ENCODE results near the gene NCS1. TPM values are rescaled to one million over a fixed set of nuclear protein-coding genes. Genes with fewer than 3 reads are reported as not detected.

NCS1 gene
- total RNA-seq, 1 donor from 2014 or later = 312 TPM

DNA sequence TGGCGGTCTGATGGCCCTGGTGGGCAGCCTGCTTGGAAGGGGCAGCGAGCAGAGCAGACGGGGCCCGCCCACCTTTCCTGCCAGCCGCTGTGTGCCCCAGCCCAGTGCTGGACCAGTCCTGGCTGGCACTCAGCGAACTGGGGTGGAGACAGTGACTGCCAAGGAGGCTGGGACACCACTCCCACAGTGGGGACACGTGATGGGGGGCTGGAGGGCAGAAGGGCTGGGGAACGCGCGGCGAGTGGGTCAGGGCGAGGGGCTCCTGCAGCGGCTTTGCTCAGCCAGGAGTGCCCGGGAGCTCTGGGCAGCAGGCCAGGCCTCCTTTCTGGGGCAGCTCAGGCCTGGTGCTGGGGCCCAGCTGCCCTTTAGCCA is 19.5 kb downstream of the NCS1 start:
- no peak overlapping the region for H3K27ac Mint-ChIP-seq (ENCODE audit: unreplicated experiment)
- DNase-seq = peak; percentile 16
- H3K9me3 Mint-ChIP-seq (ENCODE audit: unreplicated experiment) = peaks cover 13% of the 10 kb centered on the region
- peaks cover 14% of the 10 kb centered on the region for H3K27me3 Mint-ChIP-seq (ENCODE audit: unreplicated experiment)
- no peak overlapping the region for H3K4me3 Mint-ChIP-seq (ENCODE audit: unreplicated experiment)
- no peaks in the 10 kb centered on the region for H3K36me3 Mint-ChIP-seq (ENCODE audit: unreplicated experiment)
- H3K4me1 Mint-ChIP-seq (ENCODE audit: low read depth, unreplicated experiment) = peaks cover 39% of the 10 kb centered on the region
- TF ChIP-seq, protein P1, sequence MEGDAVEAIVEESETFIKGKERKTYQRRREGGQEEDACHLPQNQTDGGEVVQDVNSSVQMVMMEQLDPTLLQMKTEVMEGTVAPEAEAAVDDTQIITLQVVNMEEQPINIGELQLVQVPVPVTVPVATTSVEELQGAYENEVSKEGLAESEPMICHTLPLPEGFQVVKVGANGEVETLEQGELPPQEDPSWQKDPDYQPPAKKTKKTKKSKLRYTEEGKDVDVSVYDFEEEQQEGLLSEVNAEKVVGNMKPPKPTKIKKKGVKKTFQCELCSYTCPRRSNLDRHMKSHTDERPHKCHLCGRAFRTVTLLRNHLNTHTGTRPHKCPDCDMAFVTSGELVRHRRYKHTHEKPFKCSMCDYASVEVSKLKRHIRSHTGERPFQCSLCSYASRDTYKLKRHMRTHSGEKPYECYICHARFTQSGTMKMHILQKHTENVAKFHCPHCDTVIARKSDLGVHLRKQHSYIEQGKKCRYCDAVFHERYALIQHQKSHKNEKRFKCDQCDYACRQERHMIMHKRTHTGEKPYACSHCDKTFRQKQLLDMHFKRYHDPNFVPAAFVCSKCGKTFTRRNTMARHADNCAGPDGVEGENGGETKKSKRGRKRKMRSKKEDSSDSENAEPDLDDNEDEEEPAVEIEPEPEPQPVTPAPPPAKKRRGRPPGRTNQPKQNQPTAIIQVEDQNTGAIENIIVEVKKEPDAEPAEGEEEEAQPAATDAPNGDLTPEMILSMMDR (IDR thresholded peaks at IDR 0.05; ENCODE audit: partially characterized antibody, unreplicated experiment) = no peak

DNA sequence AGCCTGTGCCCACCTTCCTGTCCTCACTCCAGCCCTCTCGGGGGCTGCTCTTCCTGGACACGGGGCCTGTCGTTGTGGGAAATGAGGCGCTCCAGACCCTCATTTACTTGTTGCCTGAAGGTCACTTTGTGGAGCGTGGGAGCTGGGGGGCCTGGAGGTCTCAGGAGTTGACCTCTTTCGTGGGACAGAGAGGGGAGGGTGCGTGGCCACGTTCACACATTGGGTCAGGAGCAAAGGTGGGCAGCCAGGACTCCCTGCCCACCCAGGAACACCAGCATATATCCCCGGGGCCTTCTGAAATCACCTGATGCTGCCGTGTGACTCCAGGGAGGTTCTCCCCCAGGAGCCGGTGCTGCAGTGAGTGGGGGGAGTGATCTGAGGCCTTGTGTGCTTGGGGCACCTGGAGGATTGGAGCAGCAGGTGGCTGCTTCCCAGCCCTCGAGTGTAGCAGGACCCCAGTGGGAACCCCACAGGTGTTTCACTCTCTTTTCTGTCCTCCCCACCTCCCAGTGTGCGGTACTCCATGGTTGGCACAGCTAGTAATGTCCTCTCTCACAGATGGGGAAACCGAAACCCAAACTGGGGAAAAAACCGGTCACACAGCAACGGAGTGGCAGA is 20.3 kb downstream of the NCS1 start:
- H3K27me3 Mint-ChIP-seq (ENCODE audit: unreplicated experiment) = peaks cover 17% of the 10 kb centered on the region
- peaks cover 13% of the 10 kb centered on the region for H3K9me3 Mint-ChIP-seq (ENCODE audit: unreplicated experiment)
- H3K36me3 Mint-ChIP-seq (ENCODE audit: unreplicated experiment) = no peaks in the 10 kb centered on the region
- H3K4me1 Mint-ChIP-seq (ENCODE audit: low read depth, unreplicated experiment) = peaks cover 40% of the 10 kb centered on the region
- H3K27ac Mint-ChIP-seq (ENCODE audit: unreplicated experiment) = no peak overlapping the region
- TF ChIP-seq, protein P1 (IDR thresholded peaks at IDR 0.05; ENCODE audit: partially characterized antibody, unreplicated experiment) = no peak
- peak; percentile 17 for DNase-seq
- H3K4me3 Mint-ChIP-seq (ENCODE audit: unreplicated experiment) = no peak overlapping the region

DNA sequence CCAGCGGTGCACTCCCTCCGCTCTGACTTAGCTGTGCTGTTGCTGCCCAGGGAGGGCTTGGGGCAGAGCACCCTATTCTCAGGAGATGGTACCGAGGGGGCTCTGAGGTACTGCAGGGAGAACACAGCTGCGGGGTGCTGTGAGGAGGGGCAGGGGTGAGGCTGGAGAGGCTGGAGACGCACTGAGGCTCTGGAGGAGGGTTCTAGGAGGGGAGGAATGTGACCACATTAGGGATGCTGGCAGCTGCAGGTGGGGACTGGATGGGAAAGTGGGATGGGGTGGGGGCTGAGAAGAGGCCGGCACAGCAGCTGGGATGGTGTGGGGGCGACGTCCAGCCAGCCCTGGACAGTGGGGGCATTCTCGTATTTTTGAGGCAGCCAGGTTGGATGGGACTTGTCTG is 20.9 kb downstream of the NCS1 start:
- Mint-ChIP-seq H3K36me3 (ENCODE audit: unreplicated experiment) (no peaks in the 10 kb centered on the region), H3K4me3 (ENCODE audit: unreplicated experiment) (peak overlapping the region; percentile 65), H3K4me1 (ENCODE audit: low read depth, unreplicated experiment) (peaks cover 33% of the 10 kb centered on the region), H3K27ac (ENCODE audit: unreplicated experiment) (peak overlapping the region; percentile 88), H3K27me3 (ENCODE audit: unreplicated experiment) (peaks cover 13% of the 10 kb centered on the region), H3K9me3 (ENCODE audit: unreplicated experiment) (peaks cover 7% of the 10 kb centered on the region)
- TF ChIP-seq, protein P1 (IDR thresholded peaks at IDR 0.05; ENCODE audit: partially characterized antibody, unreplicated experiment) = no peak
- peak; percentile 13 for DNase-seq

DNA sequence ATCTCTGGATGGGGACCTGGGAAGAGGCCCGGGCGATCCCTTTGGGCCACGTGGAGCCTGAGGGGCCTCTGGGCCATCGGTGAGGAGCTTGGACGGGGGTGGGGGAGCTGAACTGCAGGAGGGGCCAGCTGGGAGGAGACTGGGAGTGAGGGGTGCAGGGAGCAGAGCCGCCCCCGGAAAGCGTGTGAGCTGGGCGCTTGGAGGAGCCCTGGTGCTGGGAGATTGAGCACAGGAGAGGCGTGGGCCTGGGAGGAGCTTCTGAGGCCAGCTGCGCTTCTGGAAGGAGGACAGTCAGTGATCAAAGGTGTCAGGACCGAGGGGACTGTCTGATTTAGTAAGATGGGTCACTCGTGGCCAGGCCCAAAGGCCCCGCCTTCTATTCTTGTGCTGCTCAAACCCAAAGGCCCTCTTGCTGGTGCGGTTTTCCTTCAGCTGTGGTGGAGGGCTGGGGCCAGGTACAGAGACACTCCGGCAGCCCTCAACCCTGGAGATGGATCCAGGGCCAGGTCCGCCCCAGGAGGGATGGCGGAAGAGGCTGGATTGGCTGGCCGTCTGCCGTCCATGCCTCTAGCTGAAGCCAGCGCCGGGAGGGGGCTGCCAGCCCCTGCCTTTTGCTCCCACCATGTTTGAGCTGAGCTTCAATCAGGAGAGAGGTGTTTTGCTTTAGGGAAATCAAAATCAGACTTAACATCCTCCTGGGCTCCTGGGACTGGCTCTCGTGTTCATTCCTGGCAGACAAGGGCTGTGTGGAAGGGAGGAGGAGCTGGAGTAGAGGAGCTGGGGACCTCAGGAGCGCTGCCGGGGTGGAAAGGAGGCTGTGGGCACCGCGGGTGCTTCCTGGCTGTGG is 21.6 kb downstream of the NCS1 start:
- peak; percentile 43 for DNase-seq
- peak overlapping the region; percentile 88 for H3K27ac Mint-ChIP-seq (ENCODE audit: unreplicated experiment)
- peaks cover 5% of the 10 kb centered on the region for H3K9me3 Mint-ChIP-seq (ENCODE audit: unreplicated experiment)
- TF ChIP-seq, protein P1 (IDR thresholded peaks at IDR 0.05; ENCODE audit: partially characterized antibody, unreplicated experiment) = no peak
- peaks cover 31% of the 10 kb centered on the region for H3K4me1 Mint-ChIP-seq (ENCODE audit: low read depth, unreplicated experiment)
- peak overlapping the region; percentile 65 for H3K4me3 Mint-ChIP-seq (ENCODE audit: unreplicated experiment)
- H3K36me3 Mint-ChIP-seq (ENCODE audit: unreplicated experiment) = no peaks in the 10 kb centered on the region
- peaks cover 12% of the 10 kb centered on the region for H3K27me3 Mint-ChIP-seq (ENCODE audit: unreplicated experiment)
